GM21360 (cell line): Measurements from ENCODE around the gene TSHZ2.
"Not testable (repeated sequence)": the region's sequence is repeated elsewhere in the genome, so short reads cannot be mapped to it uniquely, and the experiment has no call there.

ENCODE experiments used
- ATAC-seq: cut with Tn5 transposase; IDR thresholded peaks from one replicate; pipeline ENCODE4 v1.9.1; 2021; ENCODE audit warnings: mild to moderate bottlenecking, moderate library complexity; ENCODE audit not compliant: unreplicated experiment

Gene TSHZ2

GRCh38 chr20:53298911-53299310, 326.8 kb downstream of the TSHZ2 start:
- ATAC-seq, result no peak

- no peak for ATAC-seq
Observed at GRCh38 chr20:53299831-53300230, 327.7 kb downstream of the TSHZ2 start.

- no peak for ATAC-seq
Observed at GRCh38 chr20:53301869-53302268, 329.7 kb downstream of the TSHZ2 start.

- no peak for ATAC-seq
Observed at GRCh38 chr20:53302695-53303412, 330.7 kb downstream of the TSHZ2 start.

GRCh38 chr20:53303413-53303760, 331.2 kb downstream of the TSHZ2 start:
- ATAC-seq, result no peak

- no peak for ATAC-seq
Observed at GRCh38 chr20:53304146-53304545, 332.0 kb downstream of the TSHZ2 start.

- ATAC-seq, result no peak
Observed at GRCh38 chr20:53306192-53306805, 334.1 kb downstream of the TSHZ2 start.

GRCh38 chr20:53307964-53308597, 335.9 kb downstream of the TSHZ2 start:
- no peak for ATAC-seq

GRCh38 chr20:53309515-53309914, 337.4 kb downstream of the TSHZ2 start:
- no peak for ATAC-seq

- ATAC-seq, result no peak
Observed at GRCh38 chr20:53312957-53313356, 340.8 kb downstream of the TSHZ2 start.

- ATAC-seq, result no peak
Observed at GRCh38 chr20:53316206-53316937, 344.2 kb downstream of the TSHZ2 start.

- no peak for ATAC-seq
Observed at GRCh38 chr20:53319200-53319599, 347.0 kb downstream of the TSHZ2 start.

GRCh38 chr20:53319716-53320115, 347.6 kb downstream of the TSHZ2 start:
- no peak for ATAC-seq

GRCh38 chr20:53320701-53321100, 348.5 kb downstream of the TSHZ2 start:
- no peak for ATAC-seq

- ATAC-seq, result no peak
Observed at GRCh38 chr20:53321596-53321995, 349.4 kb downstream of the TSHZ2 start.

GRCh38 chr20:53322651-53323050, 350.5 kb downstream of the TSHZ2 start:
- ATAC-seq, result no peak

GRCh38 chr20:53323460-53323859, 351.3 kb downstream of the TSHZ2 start:
- not testable (repeated sequence) for ATAC-seq

- ATAC-seq, result no peak
Observed at GRCh38 chr20:53324816-53325215, 352.7 kb downstream of the TSHZ2 start.

- no peak for ATAC-seq
Observed at GRCh38 chr20:53328961-53329360, 356.8 kb downstream of the TSHZ2 start.

- no peak for ATAC-seq
Observed at GRCh38 chr20:53329781-53330180, 357.6 kb downstream of the TSHZ2 start.

- no peak for ATAC-seq
Observed at GRCh38 chr20:53330601-53331140, 358.5 kb downstream of the TSHZ2 start.
